ENCODE results near the gene PSMD13. TPM values are rescaled to one million over a fixed set of nuclear protein-coding genes. Genes with fewer than 3 reads are reported as not detected.

PSMD13 gene
- polyA plus RNA-seq, 1 donor (not counting 4 experiments of a cell fraction or from before 2014, with no cell fraction given) = 184 TPM

GRCh38 chr11:269146-269890, 32.5 kb downstream of the PSMD13 start:
- Histone ChIP-seq H3K4me2 (ENCODE audit: control insufficient read depth, extremely low read depth, insufficient read depth, low read depth, low read length) (peak overlapping the region; percentile 54), H3K9me1 (ENCODE audit: control insufficient read depth, extremely low read depth, insufficient read depth, low read length) (no peaks in the 10 kb centered on the region), H3K4me1 (ENCODE audit: control insufficient read depth, extremely low read depth, insufficient read depth, low read length) (peaks cover 7% of the 10 kb centered on the region), H3K9me3 (ENCODE audit: control insufficient read depth, low read depth, low read length) (no peaks in the 10 kb centered on the region), H2AFZ (ENCODE audit: control insufficient read depth, low read length) (no peak overlapping the region), H3K27ac (ENCODE audit: control insufficient read depth, insufficient read depth, low read length) (peak overlapping the region; percentile 36), H3K36me3 (ENCODE audit: control insufficient read depth in 2 of 2, extremely low read depth in 1 of 2, insufficient read depth in 2 of 2, low read length in 2 of 2) (no peaks in the 10 kb centered on the region), H4K20me1 (ENCODE audit: control insufficient read depth, extremely low read depth, insufficient read depth, low read length) (no peaks in the 10 kb centered on the region), H3K79me2 (ENCODE audit: control insufficient read depth, insufficient read depth, low read length) (no peaks in the 10 kb centered on the region), H3K27me3 (ENCODE audit: control insufficient read depth, extremely low read depth, insufficient read depth, low read length) (peaks cover 6% of the 10 kb centered on the region), H3K9ac (ENCODE audit: control insufficient read depth, extremely low read depth, insufficient read depth, low read length) (no peak overlapping the region), H3K4me3 (ENCODE audit: control insufficient read depth in 2 of 3, extremely low read depth in 1 of 3, insufficient read depth in 2 of 3, low read depth in 1 of 3, low read length in 3 of 3) (no peak overlapping the region)
- no peak for DNase-seq (ENCODE audit: low read depth, low spot score)
- FAIRE-seq = no peak
- dilution Hi-C loops (cut with MboI; ENCODE audit: extremely low pct_ligation_motif_present, low sequenced_read_pairs) = no loop called here
- TF ChIP-seq, protein P1, sequence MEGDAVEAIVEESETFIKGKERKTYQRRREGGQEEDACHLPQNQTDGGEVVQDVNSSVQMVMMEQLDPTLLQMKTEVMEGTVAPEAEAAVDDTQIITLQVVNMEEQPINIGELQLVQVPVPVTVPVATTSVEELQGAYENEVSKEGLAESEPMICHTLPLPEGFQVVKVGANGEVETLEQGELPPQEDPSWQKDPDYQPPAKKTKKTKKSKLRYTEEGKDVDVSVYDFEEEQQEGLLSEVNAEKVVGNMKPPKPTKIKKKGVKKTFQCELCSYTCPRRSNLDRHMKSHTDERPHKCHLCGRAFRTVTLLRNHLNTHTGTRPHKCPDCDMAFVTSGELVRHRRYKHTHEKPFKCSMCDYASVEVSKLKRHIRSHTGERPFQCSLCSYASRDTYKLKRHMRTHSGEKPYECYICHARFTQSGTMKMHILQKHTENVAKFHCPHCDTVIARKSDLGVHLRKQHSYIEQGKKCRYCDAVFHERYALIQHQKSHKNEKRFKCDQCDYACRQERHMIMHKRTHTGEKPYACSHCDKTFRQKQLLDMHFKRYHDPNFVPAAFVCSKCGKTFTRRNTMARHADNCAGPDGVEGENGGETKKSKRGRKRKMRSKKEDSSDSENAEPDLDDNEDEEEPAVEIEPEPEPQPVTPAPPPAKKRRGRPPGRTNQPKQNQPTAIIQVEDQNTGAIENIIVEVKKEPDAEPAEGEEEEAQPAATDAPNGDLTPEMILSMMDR (optimal IDR thresholded peaks at IDR 0.05 in 1 of 3, IDR thresholded peaks at IDR 0.05 in 1 of 3, conservative IDR thresholded peaks at IDR 0.05 in 1 of 3; ENCODE audit: extremely low read depth in 1 of 3, insufficient read depth in 2 of 3, low read length in 3 of 3) = peak in 2 of 3 experiments; percentile 18 to 39
- TF ChIP-seq EZH2 (IDR thresholded peaks at IDR 0.05; ENCODE audit: low read length) = no peak

DNA sequence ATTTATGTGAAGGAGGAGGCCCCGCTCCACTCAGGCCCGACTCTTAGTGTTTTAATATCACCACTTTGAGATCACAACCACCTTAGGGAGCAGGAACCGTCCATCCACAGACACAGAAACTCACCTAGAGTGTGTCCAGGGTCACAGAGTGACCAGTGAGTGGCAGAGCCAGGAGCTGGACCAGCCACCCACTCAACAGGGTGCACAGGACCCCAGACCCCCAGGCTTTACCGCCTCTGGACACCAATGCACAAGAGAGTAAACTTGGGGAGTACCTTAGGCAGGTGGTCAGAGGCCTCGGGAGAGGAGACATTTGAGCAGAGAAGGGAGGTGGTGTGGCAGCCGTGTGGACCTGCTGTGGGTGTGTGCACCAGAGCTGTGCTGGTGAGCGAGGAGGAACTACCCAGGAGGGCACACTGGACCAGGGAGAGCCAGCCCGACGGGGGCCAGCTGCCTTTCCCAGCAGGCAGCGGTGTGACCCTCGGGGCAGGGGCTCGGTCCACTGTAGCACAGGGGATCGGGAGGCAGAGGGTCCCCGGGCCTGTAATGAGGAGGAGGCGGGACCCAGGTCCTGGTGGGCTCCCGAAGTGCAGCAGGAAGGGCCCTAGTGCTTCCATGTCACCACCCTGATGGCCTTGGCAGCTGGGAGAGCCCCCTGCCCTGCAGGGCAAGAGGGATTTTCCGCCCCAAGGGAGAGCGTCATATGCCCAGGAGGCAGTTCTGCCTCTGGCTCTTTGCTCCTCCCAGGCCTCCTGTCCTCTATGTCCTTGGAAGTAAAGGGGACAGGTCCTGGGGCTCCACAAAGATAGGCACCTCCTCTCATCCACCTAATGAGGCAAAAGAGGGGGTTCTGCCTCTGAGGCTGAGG, 33.9 kb downstream of the PSMD13 start:
- FAIRE-seq = no peak
- no peaks in the 10 kb centered on the region for H3K36me3 ChIP-seq (ENCODE audit: control insufficient read depth in 2 of 2, extremely low read depth in 1 of 2, insufficient read depth in 2 of 2, low read length in 2 of 2)
- TF ChIP-seq EZH2 (IDR thresholded peaks at IDR 0.05; ENCODE audit: low read length) = no peak
- TF ChIP-seq, protein P1 (optimal IDR thresholded peaks at IDR 0.05 in 1 of 3, IDR thresholded peaks at IDR 0.05 in 1 of 3, conservative IDR thresholded peaks at IDR 0.05 in 1 of 3; ENCODE audit: extremely low read depth in 1 of 3, insufficient read depth in 2 of 3, low read length in 3 of 3) = no peak

More for the DNA sequence above, 33.9 kb downstream of the PSMD13 start:
- no peak overlapping the region for H3K27ac ChIP-seq (ENCODE audit: control insufficient read depth, insufficient read depth, low read length)
- H4K20me1 ChIP-seq (ENCODE audit: control insufficient read depth, extremely low read depth, insufficient read depth, low read length) = no peaks in the 10 kb centered on the region
- H3K9me3 ChIP-seq (ENCODE audit: control insufficient read depth, low read depth, low read length) = no peaks in the 10 kb centered on the region
- no peak overlapping the region for H3K4me2 ChIP-seq (ENCODE audit: control insufficient read depth, extremely low read depth, insufficient read depth, low read depth, low read length)
- H3K9ac ChIP-seq (ENCODE audit: control insufficient read depth, extremely low read depth, insufficient read depth, low read length) = no peak overlapping the region
- H3K79me2 ChIP-seq (ENCODE audit: control insufficient read depth, insufficient read depth, low read length) = no peaks in the 10 kb centered on the region
- H3K27me3 ChIP-seq (ENCODE audit: control insufficient read depth, extremely low read depth, insufficient read depth, low read length) = peaks cover 6% of the 10 kb centered on the region
- no peak overlapping the region for H3K4me3 ChIP-seq (ENCODE audit: control insufficient read depth in 2 of 3, extremely low read depth in 1 of 3, insufficient read depth in 2 of 3, low read depth in 1 of 3, low read length in 3 of 3)
- dilution Hi-C loops (cut with MboI; ENCODE audit: extremely low pct_ligation_motif_present, low sequenced_read_pairs) = no loop called here
- no peaks in the 10 kb centered on the region for H3K9me1 ChIP-seq (ENCODE audit: control insufficient read depth, extremely low read depth, insufficient read depth, low read length)
- no peak overlapping the region for H2AFZ ChIP-seq (ENCODE audit: control insufficient read depth, low read length)
- peaks cover 7% of the 10 kb centered on the region for H3K4me1 ChIP-seq (ENCODE audit: control insufficient read depth, extremely low read depth, insufficient read depth, low read length)
- no peak for DNase-seq (ENCODE audit: low read depth, low spot score)

Data from keratinocyte (primary cell).